K562 (cell line): ENCODE data around the gene PTRH1. TPM values are rescaled to one million over a fixed set of nuclear protein-coding genes. Genes with fewer than 3 reads are reported as not detected.

Experiments used
- ATAC-seq: fragments of 200-7000 bp; cut with Tn5 transposase; 3 replicates; pipeline ENCODE4 v1.9.1; 2020; ENCODE audit warnings: moderate library complexity
- BruUV-seq: library from RNA; stranded (reverse); fragments of 400-500 nt; replicated peaks from 2 replicates; lab custom pipeline; 2021; lab: Mats Ljungman, UMichigan
- CTCF ChIA-PET: fragments of 300-600 bp; formaldehyde crosslinking; extraction: SDS; loops from one replicate; lab custom pipeline; 2021; ENCODE audit warnings: low intra/inter-chr PET ratio; lab: Yijun Ruan, JAX
- POLR2A ChIA-PET: fragments of 300-600, 350-650 bp; sonication (Branson Sonifier 250); formaldehyde crosslinking; extraction: SDS; loops from one replicate; lab custom pipeline; 2021; ENCODE audit warnings: antibody characterized with exemption, inconsistent platforms; lab: Yijun Ruan, JAX
- DNase-seq, 4 experiments: peaks; one replicate each; pipeline versions ENCODE4 v3.0.0 to v3.0.0-alpha.2; 2011 to 2018; ENCODE audit warnings: low spot score in 3 of 4, mixed read lengths in 3 of 4; ENCODE audit errors: extremely low read depth in 1 of 4
- FAIRE-seq: peaks from 2 replicates; lab custom pipeline; 2011; peaks lifted over from hg19 to GRCh38; lab: Jason Lieb, UNC
- H2AFZ ChIP-seq: 2 replicates; pipeline ENCODE4 v1.6.0; 2011; ENCODE audit warnings: low read depth, low read length, control low read depth, inconsistent platforms
- H3K27ac ChIP-seq: fragments of 200-600 bp; 3 replicates; pipeline ENCODE4 v1.8.0; 2011; ENCODE audit warnings: low read depth, mild to moderate bottlenecking, control low read depth, inconsistent platforms, low read length, moderate library complexity, mixed read lengths; ENCODE audit errors: extremely low read depth
- H3K27me3 ChIP-seq, 2 experiments: fragments of 300-600 bp in 1 of 2; 2 replicates in 1 of 2; 3 replicates in 1 of 2; pipeline versions ENCODE4 v1.6.0 to v1.8.0; 2011; ENCODE audit warnings: inconsistent platforms in 2 of 2, low read length in 2 of 2, mild to moderate bottlenecking in 1 of 2, mixed read lengths in 1 of 2, moderate library complexity in 1 of 2; ENCODE audit not compliant: control insufficient read depth in 2 of 2, insufficient read depth in 2 of 2
- H3K36me3 ChIP-seq: fragments of 300-600 bp; 3 replicates; pipeline ENCODE4 v1.8.0; 2011; ENCODE audit warnings: mild to moderate bottlenecking, low read length, inconsistent platforms; ENCODE audit not compliant: control insufficient read depth, insufficient read depth
- H3K4me1 ChIP-seq, 2 experiments: fragments of 200-600 bp in 1 of 2; replicated peaks in 1 of 2; 2 replicates in 1 of 2; 3 replicates in 1 of 2; pipeline versions ENCODE4 v1.5.1 to v1.8.0; 2011; ENCODE audit warnings: inconsistent platforms in 2 of 2, low read length in 2 of 2, mild to moderate bottlenecking in 1 of 2, mixed read lengths in 1 of 2, moderate library complexity in 1 of 2; ENCODE audit not compliant: control insufficient read depth in 2 of 2, insufficient read depth in 2 of 2
- H3K4me2 ChIP-seq: 2 replicates; pipeline ENCODE4 v1.6.1; 2011; ENCODE audit warnings: low read length, control low read depth, inconsistent platforms, mixed read lengths; ENCODE audit not compliant: insufficient read depth
- H3K4me3 ChIP-seq: fragments of 200-600 bp; sonication (generic), shearing (Covaris generic); 2 replicates; pipeline ENCODE4 v1.5.1; 2016; ENCODE audit warnings: control low read depth, inconsistent platforms
- H3K79me2 ChIP-seq: fragments of 200-600 bp; 3 replicates; pipeline ENCODE4 v1.8.0; 2011; ENCODE audit warnings: low read length, inconsistent platforms; ENCODE audit not compliant: control insufficient read depth, insufficient read depth
- H3K9ac ChIP-seq, 2 experiments: 2 replicates each; pipeline versions ENCODE4 v1.6.0 to v1.6.1; 2011; ENCODE audit warnings: low read depth in 2 of 2, low read length in 2 of 2, control low read depth in 1 of 2, inconsistent platforms in 1 of 2, mild to moderate bottlenecking in 1 of 2, mixed read lengths in 1 of 2; ENCODE audit not compliant: insufficient read depth in 1 of 2
- H3K9me1 ChIP-seq: one replicate; pipeline ENCODE4 v1.6.0; 2011; ENCODE audit warnings: inconsistent platforms, mild to moderate bottlenecking, low read length, moderate library complexity; ENCODE audit not compliant: control insufficient read depth, insufficient read depth
- H3K9me3 ChIP-seq: replicated peaks from 2 replicates; pipeline ENCODE4 v1.5.1; 2011; ENCODE audit warnings: low read depth, low read length, inconsistent platforms; ENCODE audit not compliant: control insufficient read depth, insufficient read depth
- H4K20me1 ChIP-seq: replicated peaks from 2 replicates; pipeline ENCODE4 v1.6.1; 2011; ENCODE audit warnings: low read length, inconsistent platforms, mixed read lengths; ENCODE audit not compliant: control insufficient read depth, insufficient read depth
- CBFA2T2 ChIP-seq: fragments of 450-650 bp; conservative IDR thresholded peaks from 2 replicates; pipeline ENCODE4 v1.6.1; 2017; ENCODE audit warnings: mild to moderate bottlenecking
- CBX1 ChIP-seq: sonication (generic); IDR thresholded peaks from 2 replicates; pipeline ENCODE4 v1.6.1; 2016; ENCODE audit warnings: antibody characterized with exemption, low read depth, mild to moderate bottlenecking
- CC2D1A ChIP-seq: fragments of 450-650 bp; IDR thresholded peaks from 2 replicates; pipeline ENCODE4 v1.6.1; 2017; ENCODE audit warnings: mild to moderate bottlenecking
- ELK1 ChIP-seq: sonication (generic); formaldehyde crosslinking; IDR thresholded peaks from 2 replicates; pipeline ENCODE4 v1.8.1; 2022; ENCODE audit warnings: missing genetic modification reagents
- IFI16 ChIP-seq: fragments of 250-450 bp; sonication (Bioruptor Pico); IDR thresholded peaks from 2 replicates; pipeline ENCODE4 v2.1.2; 2022; ENCODE audit warnings: mild to moderate bottlenecking, inconsistent platforms
- NRF1 ChIP-seq, 2 experiments: fragments of 450-650 bp; IDR thresholded peaks in 1 of 2; conservative IDR thresholded peaks in 1 of 2; 2 replicates each; pipeline ENCODE4 v1.6.1; 2014; ENCODE audit warnings: mild to moderate bottlenecking in 2 of 2
- POLR3A ChIP-seq: IDR thresholded peaks from 2 replicates; pipeline ENCODE4 v1.6.1; 2011; ENCODE audit warnings: borderline replicate concordance, mild to moderate bottlenecking, moderate library complexity; ENCODE audit not compliant: insufficient read length, insufficient read depth; ENCODE audit errors: extremely low read depth
- REST ChIP-seq, 2 experiments: fragments of 450-650 bp; formaldehyde crosslinking in 1 of 2; IDR thresholded peaks; 2 replicates each; pipeline versions ENCODE4 v1.4.0 to v1.6.1; 2014 to 2020; ENCODE audit warnings: mild to moderate bottlenecking in 2 of 2, borderline replicate concordance in 1 of 2, low read depth in 1 of 2
- SLC30A9 ChIP-seq: fragments of 250-450 bp; sonication (Bioruptor Pico); IDR thresholded peaks from 2 replicates; pipeline ENCODE4 v1.8.0; 2022; ENCODE audit warnings: mild to moderate bottlenecking, moderate library complexity
- ZEB2 ChIP-seq: fragments of 450-650 bp; IDR thresholded peaks from 2 replicates; pipeline ENCODE4 v1.6.1; 2016
- WGBS: fragments of 100-300 bp; shearing (Covaris generic); methylation state at CpG from one replicate; pipeline ENCODE4 v1.1.6; 2016; ENCODE audit warnings: low coverage, mixed read lengths; ENCODE audit not compliant: insufficient coverage; ENCODE audit errors: missing lambda C conversion rate; 5-methylcytosine and 5-hydroxymethylcytosine counted together
- in situ Hi-C: fragments of 300-500 bp; cut with MboI; formaldehyde crosslinking; loops from 4 replicates; pipeline ENCODE4 v1.15.0; 2018; ENCODE audit warnings: inconsistent platforms, mixed read lengths
- intact Hi-C: fragments of 100-400 bp; cut with micrococcal nuclease; formaldehyde crosslinking; loops from 2 replicates; pipeline ENCODE4 v1.14.2; 2022
- polyA plus RNA-seq, 8 experiments: library from polyadenylated mRNA; depleted of rRNA in 4 of 8; stranded (reverse) in 5 of 8; unstranded in 3 of 8; fragments of >200 nt; fragmentation: Nextera tagmentation in 2 of 8; fragmentation: Illumina TruSeq in 1 of 8; extraction: Ambion mirVana in 2 of 8; extraction: Trizol in 1 of 8; gene quantifications; 2 replicates each; pipeline versions ENCODE4 v1.2.1 to v1.2.3, GENCODE V29; 2011 to 2014; ENCODE audit warnings: inconsistent platforms in 1 of 8, missing spikeins in 1 of 8
- total RNA-seq, 7 experiments: library from RNA; depleted of rRNA in 6 of 7; stranded (reverse); fragments of >200 nt in 6 of 7; fragmentation: Illumina TruSeq in 2 of 7; extraction: Trizol in 2 of 7; gene quantifications; 2 replicates each; pipeline versions ENCODE4 v1.2.1 to v1.2.3, GENCODE V29; 2011 to 2021; ENCODE audit warnings: low replicate concordance in 1 of 7

Gene PTRH1
- total and polyA plus RNA-seq, 9 of the 15 experiments (the other 6 are each of a cell fraction or from before 2014, with no cell fraction given) = 0.63 to 43.1 (median 5.7) TPM

- no peak for TF ChIP-seq CBFA2T2
- TF ChIP-seq SLC30A9 (CRISPR knock-in tag) = no peak
- no peak for TF ChIP-seq CC2D1A
- no peak for TF ChIP-seq ELK1 (CRISPR knock-in tag)
- no peak for TF ChIP-seq POLR3A
- no peak for TF ChIP-seq IFI16
- TF ChIP-seq, all 486 proteins: peak for 0
Observed at GRCh38 chr9:127664678-127665507, 50.6 kb downstream of the PTRH1 start (continued).

- Histone ChIP-seq H3K9ac (peak overlapping the region in 1 of 2 experiments; percentile 85; a peak in 2 of 4 replicates), H3K27me3 (no peaks in the 10 kb centered on the region), H2AFZ (no peak overlapping the region), H3K9me3 (no peaks in the 10 kb centered on the region), H3K79me2 (no peaks in the 10 kb centered on the region), H4K20me1 (no peaks in the 10 kb centered on the region), H3K4me3 (no peak overlapping the region), H3K4me2 (no peak overlapping the region), H3K36me3 (peaks cover 41% of the 10 kb centered on the region; the same call in 2 of the 3 replicates), H3K4me1 (peaks cover 3 to 6% of the 10 kb centered on the region in 2 experiments; a peak in 3 of 5 replicates), H3K27ac (no peak overlapping the region), H3K9me1 (no peaks in the 10 kb centered on the region)
- no peak for FAIRE-seq
- no peak for DNase-seq
- no peak for ATAC-seq
- ChIA-PET CTCF (no interaction called here), POLR2A (interaction anchor here (0.6 to 1.4 kb wide), 4 partner anchors 20 to 402 kb away, joined by 3 to 5 read pairs (median 4); no protein-coding TSS in a partner anchor)
- in situ Hi-C loops (no loop called here), intact Hi-C loops (no loop called here)
- WGBS = 65% methylated on average over 6 of the region's 7 CpGs
- no TSS peak for BruUV-seq
- TF ChIP-seq NRF1 (conservative IDR thresholded peaks at IDR 0.05 in 1 of 2, IDR thresholded peaks at IDR 0.05 in 1 of 2) = no peak
- no peak for TF ChIP-seq ZEB2
- no peak for TF ChIP-seq CBX1
- no peak for TF ChIP-seq REST (IDR thresholded peaks at IDR 0.05; ENCODE audit: borderline replicate concordance)
- TF ChIP-seq REST (CRISPR knock-in tag; IDR thresholded peaks at IDR 0.05; ENCODE audit: low read depth) = no peak
Observed at GRCh38 chr9:127664324-127664677, 51.2 kb downstream of the PTRH1 start.
